Activated naive CD4-positive, alpha-beta T cell treated with anti-CD3 and anti-CD28 coated beads, Interleukin-2, amount 50 U/mL, for 16 hours (primary cell): Measurements from ENCODE around the gene ZFP3.
"Not testable (repeated sequence)": the region's sequence is repeated elsewhere in the genome, so short reads cannot be mapped to it uniquely, and the experiment has no call there.

ENCODE experiments used
- DNase-seq: peaks from one replicate; pipeline ENCODE4 v3.0.0-alpha.2; 2020

ZFP3 gene

GRCh38 chr17:5078106-5079028, at the start of gene ZFP3:
Gene ZFP3, plus strand, starts transcription at chr17:5078467. Its CDS starts 13,038 bp downstream, at chr17:5091505.
- peak; percentile 76 for DNase-seq

DNA sequence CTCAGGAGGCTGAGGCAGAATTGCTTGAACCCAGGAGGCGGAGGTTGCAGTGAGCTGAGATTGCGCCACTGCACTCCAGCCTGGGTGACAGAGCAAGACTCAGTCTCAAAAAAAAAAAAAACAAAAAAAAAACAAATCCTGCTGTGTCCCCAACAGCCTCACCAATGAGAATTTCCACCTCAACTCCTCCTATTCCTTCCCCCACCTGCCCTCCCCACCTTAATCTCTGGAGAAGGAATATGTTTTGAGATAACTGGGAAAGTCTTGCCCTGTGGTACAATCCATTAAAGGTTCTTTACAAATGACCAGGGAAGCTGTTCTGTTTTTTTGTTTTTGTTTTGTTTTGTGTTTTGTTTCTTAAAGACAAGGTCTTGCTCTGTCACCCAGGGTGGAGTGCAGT, 48.1 kb upstream of the ZFP3 start:
- not testable (repeated sequence) for DNase-seq

DNA sequence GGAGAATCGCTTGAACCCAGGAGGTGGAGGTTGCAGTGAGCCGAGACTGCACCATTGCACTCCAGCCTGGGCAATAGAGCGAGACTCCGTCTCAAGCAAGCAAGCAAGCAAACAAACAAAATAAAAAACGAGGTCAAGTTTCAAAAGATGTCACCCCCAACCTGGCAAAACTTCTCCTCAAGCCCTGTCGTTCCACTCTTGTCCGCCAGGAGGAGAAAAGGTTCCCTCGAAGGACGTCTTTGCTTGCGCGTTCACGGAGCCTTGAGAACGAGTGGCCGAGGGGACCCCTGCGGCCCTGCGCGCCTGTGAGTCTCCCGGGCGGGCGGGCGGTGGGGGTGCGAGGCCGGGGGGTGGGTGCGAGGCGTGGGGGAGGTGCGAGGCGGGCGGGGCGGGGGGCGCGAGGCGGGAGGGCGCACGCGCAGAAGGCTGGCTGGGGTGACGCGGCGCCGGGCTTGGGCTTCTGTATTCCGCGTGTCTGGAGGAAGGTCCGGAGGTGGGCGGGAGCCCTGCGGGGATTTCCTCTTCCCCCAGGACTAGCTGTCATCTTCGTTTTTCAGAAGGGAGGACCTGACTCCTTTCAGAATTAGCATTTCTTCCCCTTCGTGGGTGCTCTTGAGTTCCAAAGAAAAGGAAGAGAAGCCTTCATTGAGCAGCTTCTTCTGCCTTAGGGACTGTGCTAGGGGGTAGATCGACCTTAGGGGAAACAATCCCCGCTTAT, 46.7 kb upstream of the ZFP3 start:
- DNase-seq: peak; percentile 84

DNA sequence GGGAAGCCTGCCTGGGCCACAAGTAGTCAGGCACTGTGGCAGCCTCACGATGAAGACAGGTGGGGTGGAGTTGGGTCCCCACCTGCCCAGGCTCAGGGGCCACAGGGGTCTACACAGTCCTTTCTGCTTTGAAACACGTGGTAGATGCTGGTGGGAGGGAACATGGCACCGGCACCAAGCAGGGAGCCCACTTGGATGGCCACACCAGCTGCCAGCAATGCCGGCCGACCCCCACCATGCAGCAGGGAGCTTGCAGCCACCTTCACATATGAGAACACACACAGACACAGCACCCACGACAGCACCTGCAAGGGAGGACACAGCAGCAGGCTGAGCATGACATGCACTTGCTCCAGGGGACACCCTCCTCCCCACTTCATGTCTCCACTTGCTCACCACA, 45.4 kb upstream of the ZFP3 start:
- DNase-seq: no peak

GRCh38 chr17:5033352-5034015, 44.8 kb upstream of the ZFP3 start:
- DNase-seq: no peak

DNA sequence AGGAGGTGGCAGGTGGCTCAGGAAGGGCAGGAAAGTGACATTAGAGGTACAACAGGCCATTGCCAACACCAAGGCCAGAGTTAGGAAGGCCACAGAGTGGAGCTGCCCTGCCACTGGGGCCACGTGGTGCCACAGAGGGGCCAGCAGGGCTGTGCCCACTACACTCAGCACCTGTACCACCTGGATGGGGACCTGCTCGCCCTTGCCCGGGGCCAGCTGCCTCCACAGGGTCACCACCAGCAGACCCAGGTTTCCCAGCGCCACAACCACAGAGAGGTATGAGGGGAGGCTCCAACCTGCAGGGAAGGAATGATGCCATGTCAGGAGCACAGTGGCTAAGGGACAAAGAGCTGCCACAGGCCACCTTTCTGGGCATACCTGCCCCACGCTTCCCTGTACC, 44.2 kb upstream of the ZFP3 start:
- DNase-seq: no peak

DNA sequence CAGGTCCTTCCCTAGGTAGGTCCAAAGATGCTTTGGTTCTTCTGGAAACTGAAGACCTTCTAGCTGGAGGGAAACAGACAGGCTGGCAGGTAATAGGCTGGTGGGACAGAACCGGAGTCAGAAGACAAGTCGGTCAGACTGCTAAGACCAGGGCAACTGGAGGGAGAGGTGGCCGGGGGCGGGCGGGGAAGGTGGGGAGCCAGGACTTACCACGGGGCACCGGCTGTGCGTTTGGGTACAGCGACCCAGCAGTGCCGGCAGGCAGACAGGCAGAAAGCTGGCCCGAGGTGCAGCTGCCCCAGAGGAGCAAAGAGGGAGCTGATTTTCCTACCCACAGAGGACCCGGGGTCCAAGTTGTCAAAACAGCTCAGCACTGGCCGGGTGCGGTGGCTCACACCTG, 43.6 kb upstream of the ZFP3 start:
- DNase-seq: no peak

- DNase-seq: no peak
Measured at GRCh38 chr17:5035315-5035714, 43.0 kb upstream of the ZFP3 start, which contains the start of gene SLC52A1. Gene SLC52A1, minus strand, starts transcription at chr17:5035426. Its CDS starts 820 bp downstream, at chr17:5034606.

- DNase-seq: peak; percentile 33
Measured at GRCh38 chr17:5042157-5043022, 35.9 kb upstream of the ZFP3 start.

GRCh38 chr17:5043524-5043923, 34.7 kb upstream of the ZFP3 start:
- no peak for DNase-seq

GRCh38 chr17:5044630-5045029, 33.6 kb upstream of the ZFP3 start:
- no peak for DNase-seq

GRCh38 chr17:5045496-5045895, 32.8 kb upstream of the ZFP3 start:
- no peak for DNase-seq

DNA sequence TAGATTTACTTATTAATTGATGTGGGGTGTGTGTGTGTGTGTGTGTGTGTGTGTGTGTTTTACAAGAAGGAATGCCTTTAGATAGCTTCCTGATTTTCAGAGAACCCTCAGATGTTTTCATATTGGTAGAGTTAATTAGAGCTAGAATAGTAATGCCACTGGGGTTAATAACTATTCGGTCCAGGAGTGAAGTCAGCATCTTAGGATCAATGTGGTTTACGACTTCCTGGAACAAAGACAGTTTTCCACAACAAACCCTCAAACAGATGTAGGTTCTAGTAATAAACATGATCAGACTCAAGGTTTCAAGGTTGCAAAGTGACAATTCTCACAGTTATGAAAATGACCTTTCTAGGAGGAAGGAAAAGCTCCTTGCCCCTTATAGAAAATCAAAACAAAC, 30.8 kb upstream of the ZFP3 start:
- DNase-seq: no peak

GRCh38 chr17:5049314-5049841, 28.9 kb upstream of the ZFP3 start:
- peak; percentile 34 for DNase-seq

- DNase-seq: no peak
Measured at GRCh38 chr17:5050278-5050677, 28.0 kb upstream of the ZFP3 start.

DNA sequence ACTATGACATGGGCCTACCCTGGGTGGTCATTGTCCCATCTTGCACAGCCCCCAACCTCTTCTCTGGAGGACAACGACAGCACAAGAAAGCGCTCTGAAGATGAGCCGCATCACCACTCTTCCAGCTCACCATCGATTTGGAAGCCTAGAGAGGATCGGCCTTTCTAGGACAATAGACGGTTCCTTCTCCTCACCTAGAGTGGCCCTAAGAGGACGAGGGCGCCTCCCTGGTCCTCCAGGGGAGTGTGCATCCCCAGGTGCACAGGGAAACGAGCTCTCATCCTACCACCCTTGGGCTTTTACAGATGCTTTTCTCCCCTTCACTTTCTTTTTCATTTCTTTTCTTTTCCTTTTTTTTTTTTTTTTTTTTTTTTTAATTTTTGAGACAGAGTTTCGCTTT, 22.7 kb upstream of the ZFP3 start:
- DNase-seq: no peak

DNA sequence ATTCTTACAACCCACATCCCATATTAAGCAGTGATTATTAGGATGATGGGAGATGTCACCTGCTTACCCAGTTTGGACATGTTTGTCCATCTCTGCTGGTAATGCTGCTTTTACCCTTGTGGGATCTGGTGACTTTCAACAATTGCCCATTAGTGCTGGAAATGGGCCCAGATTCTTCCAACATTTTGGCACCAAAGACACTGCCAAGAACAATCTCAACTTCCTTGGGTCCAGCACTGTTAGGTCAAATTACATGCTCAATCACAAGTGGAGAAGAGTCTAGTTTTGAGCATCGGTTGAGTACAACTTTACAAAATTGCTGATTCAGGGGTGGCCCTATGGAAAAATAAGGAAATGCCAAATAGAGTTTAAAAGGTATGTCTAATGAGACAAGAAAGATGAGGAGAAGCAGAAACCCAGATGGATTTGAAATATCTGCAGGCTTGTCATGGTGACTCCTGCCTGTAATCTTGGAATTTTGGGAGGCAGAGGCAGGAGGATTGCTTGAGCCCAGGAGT, 13.0 kb upstream of the ZFP3 start:
- DNase-seq: no peak

DNA sequence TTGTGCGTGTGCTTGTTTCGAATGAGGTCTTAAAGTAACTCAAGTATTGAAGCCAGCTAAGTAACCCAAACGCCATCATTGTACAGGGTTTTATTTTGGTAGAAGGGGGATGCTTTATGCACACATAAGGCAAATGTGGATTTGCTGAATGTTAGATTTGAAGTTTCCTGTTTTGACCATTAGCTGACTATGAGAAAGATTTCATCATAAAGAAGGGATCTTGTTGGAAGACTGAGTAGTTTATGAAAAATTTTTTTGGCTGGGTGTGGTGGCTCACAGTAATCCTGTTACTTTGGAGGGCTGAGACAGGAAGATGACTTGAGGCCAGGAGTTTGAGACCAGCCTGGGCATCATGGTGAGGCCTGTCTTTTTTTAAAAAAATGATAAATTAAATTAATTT, 10.0 kb upstream of the ZFP3 start:
- DNase-seq: no peak

- DNase-seq: no peak
Measured at GRCh38 chr17:5069724-5070123, 8.5 kb upstream of the ZFP3 start.

DNA sequence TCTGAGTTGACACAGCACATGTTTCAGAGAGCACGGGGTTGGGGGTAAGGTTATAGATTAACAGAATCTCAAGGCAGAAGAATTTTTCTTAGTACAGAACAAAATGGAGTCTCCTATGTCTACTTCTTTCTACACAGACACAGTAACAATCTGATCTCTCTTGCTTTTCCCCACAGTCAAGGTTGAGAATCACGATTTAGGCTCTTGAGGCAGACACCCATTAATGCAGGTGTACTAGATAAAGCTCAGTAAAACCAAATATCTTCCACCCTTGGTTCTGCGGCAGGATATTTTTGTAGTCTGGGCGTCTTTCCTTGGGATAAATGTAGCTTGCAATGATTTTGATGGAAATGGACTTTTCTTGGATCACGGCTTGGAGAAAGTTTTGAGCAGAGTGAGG, 2.8 kb upstream of the ZFP3 start:
- not testable (repeated sequence) for DNase-seq

DNA sequence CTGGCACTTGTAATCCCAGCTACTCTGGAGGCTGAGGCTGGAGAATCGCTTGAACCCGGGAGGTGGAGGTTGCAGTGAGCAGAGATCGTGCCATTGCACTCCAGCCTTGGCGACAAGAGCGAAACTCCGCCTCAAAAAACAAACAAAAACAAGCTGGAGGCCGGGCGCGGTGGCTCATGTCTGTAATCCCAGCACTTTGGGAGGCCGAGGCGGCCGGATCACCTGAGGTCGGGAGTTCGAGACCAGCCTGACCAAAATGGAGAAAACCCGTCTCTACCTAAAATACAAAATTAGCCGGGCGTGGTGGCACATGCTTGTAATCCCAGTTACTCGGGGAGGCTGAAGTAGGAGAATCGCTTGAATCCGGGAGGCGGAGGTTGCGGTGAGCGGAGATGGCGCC, 992 bp upstream of the ZFP3 start:
- not testable (repeated sequence) for DNase-seq

DNA sequence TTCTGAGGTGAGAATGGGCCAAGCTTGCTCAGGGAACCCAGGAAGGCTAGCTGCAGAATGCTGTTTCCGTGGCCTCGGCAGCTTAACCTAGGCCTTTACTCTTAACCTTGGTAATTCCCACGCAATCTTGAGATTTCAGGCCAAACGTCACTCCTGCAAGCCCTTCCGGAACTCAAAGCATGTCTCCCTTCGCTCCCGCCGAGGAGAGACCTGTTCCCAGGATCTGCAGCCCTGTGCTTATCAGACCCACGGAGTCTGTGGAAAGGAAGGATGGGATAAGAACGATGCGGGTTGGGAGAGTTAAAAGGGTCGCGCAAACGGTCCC, 524 bp upstream of the ZFP3 start:
- DNase-seq: no peak
